Colonic mucosa (tissue), 4 donors: ENCODE results near the gene LAGE3. TPM values are rescaled to one million over a fixed set of nuclear protein-coding genes. Genes with fewer than 3 reads are reported as not detected.

ENCODE experiments used
- DNase-seq: peaks from one replicate; pipeline ENCODE4 v3.0.0-alpha.2; 2020
- H3K27ac ChIP-seq: fragments of 200-600 bp; one replicate; pipeline ENCODE4 v1.8.0; 2021
- H3K27me3 ChIP-seq: fragments of 200-600 bp; one replicate; pipeline ENCODE4 v1.8.0; 2021
- H3K36me3 ChIP-seq: fragments of 200-600 bp; one replicate; pipeline ENCODE4 v1.8.0; 2021
- H3K4me1 ChIP-seq: fragments of 200-600 bp; one replicate; pipeline ENCODE4 v1.8.0; 2021; ENCODE audit warnings: mild to moderate bottlenecking
- H3K4me3 ChIP-seq: fragments of 200-600 bp; one replicate; pipeline ENCODE4 v1.8.0; 2021
- H3K9ac ChIP-seq, 2 donors: one replicate each; pipeline ENCODE4 v1.7.0; 2013; ENCODE audit warnings: control low read depth in 2 of 2, low read depth in 2 of 2, low read length in 2 of 2
- H3K9me3 ChIP-seq: fragments of 200-600 bp; one replicate; pipeline ENCODE4 v1.8.0; 2021
- CTCF ChIP-seq: fragments of 200-600 bp; IDR thresholded peaks from one replicate; pipeline ENCODE4 v1.8.0; 2022; ENCODE audit warnings: antibody characterized with exemption, mild to moderate bottlenecking
- intact Hi-C: fragments of 100-400 bp; cut with DNase I; formaldehyde crosslinking; loops from one replicate; pipeline ENCODE4 v1.14.1; 2022
- total RNA-seq, 2 donors: library from RNA; stranded (reverse); fragmentation: NEBNext Ultra II Directional in 1 of 2; extraction: Animal tissue kit (Norgen Biotek cat#: 25700) in 1 of 2; gene quantifications; one replicate each; pipeline ENCODE4 v1.2.1, GENCODE V29; 2021
- donor health status: healthy.
- donor health status: DM: no; HTN: no; CAD: no.
- donor health status: DM: no; HTN: no; CAD: no.

The LAGE3 gene
- 10 to 100 TPM; 10.0 to 35.3 TPM for total RNA-seq

GRCh38 chrX:154478728-154479622 lies at the start of gene LAGE3:
LAGE3 (minus strand) TSS chrX:154479281; CDS start chrX:154478915, 366 bp downstream.
- intact Hi-C loops: no loop called here
- Histone ChIP-seq H3K36me3 (no peaks in the 10 kb centered on the region), H3K9ac (peak within 1 kb of the TSS; percentile 44 to 56), H3K27ac (peak within 1 kb of the TSS; percentile 53), H3K9me3 (no peaks in the 10 kb centered on the region), H3K27me3 (no peaks in the 10 kb centered on the region), H3K4me1 (no peaks in the 10 kb centered on the region), H3K4me3 (peak within 1 kb of the TSS; percentile 22)
- DNase-seq: peak; percentile 96
- TF ChIP-seq CTCF: no peak

GRCh38 chrX:154526901-154527675 lies 48.0 kb upstream of the LAGE3 start:
- Histone ChIP-seq H3K4me3 (peak overlapping the region; percentile 17), H3K4me1 (no peaks in the 10 kb centered on the region), H3K9ac (peak overlapping the region; percentile 62 to 66), H3K27me3 (no peaks in the 10 kb centered on the region), H3K9me3 (no peaks in the 10 kb centered on the region), H3K36me3 (no peaks in the 10 kb centered on the region), H3K27ac (peak overlapping the region; percentile 44)
- DNase-seq: peak; percentile 87
- peak; percentile 35 for TF ChIP-seq CTCF
- intact Hi-C loops: no loop called here

- DNase-seq: no peak
- Histone ChIP-seq H3K9ac (no peak overlapping the region), H3K9me3 (no peaks in the 10 kb centered on the region), H3K27ac (no peak overlapping the region), H3K4me1 (no peaks in the 10 kb centered on the region), H3K27me3 (no peaks in the 10 kb centered on the region), H3K36me3 (no peaks in the 10 kb centered on the region), H3K4me3 (no peak overlapping the region)
- intact Hi-C loops: no loop called here
- TF ChIP-seq CTCF: no peak
These were observed 46.8 kb upstream of the LAGE3 start for GRCh38 chrX:154525606-154526490.

GRCh38 chrX:154519389-154519788 lies 40.3 kb upstream of the LAGE3 start:
- intact Hi-C loops: no loop called here
- H3K4me3 ChIP-seq: no peak overlapping the region
- H3K9ac ChIP-seq: no peak overlapping the region
- no peak for TF ChIP-seq CTCF
- no peaks in the 10 kb centered on the region for H3K9me3 ChIP-seq
- no peaks in the 10 kb centered on the region for H3K4me1 ChIP-seq
- no peak for DNase-seq
- no peaks in the 10 kb centered on the region for H3K27me3 ChIP-seq
- no peak overlapping the region for H3K27ac ChIP-seq
- H3K36me3 ChIP-seq: no peaks in the 10 kb centered on the region
